HG02798 (cell line): ENCODE results near the gene PHACTR3.

Source experiments
- ATAC-seq: cut with Tn5 transposase; IDR thresholded peaks from one replicate; pipeline ENCODE4 v1.9.1; 2021; ENCODE audit warnings: mild to moderate bottlenecking; ENCODE audit not compliant: unreplicated experiment, poor library complexity

The PHACTR3 gene

GRCh38 chr20:59572515-59572914 lies 31.8 kb upstream of the PHACTR3 start:
- no peak for ATAC-seq

DNA sequence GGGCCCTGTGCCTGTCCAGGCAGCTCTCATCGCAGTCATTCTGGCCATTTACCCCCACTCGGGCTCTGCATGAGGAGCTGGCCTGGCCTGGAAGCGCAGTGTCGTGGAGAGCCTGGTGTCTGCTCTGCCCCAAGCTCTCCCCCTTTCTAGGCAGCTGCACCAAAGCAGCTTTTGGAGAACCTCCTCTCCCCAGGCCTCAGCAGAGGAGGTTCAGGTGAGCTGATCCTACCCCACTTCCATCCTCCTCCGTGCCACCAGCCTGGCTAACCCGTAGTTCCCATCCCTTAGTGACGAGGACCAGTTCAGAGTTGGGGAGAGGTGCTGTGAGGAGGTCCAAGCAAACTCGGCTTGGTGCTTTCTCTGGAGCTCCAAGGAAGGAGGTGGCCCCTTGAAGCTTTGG lies 30.5 kb upstream of the PHACTR3 start:
- ATAC-seq, result no peak

GRCh38 chr20:59574308-59574707 lies 30.0 kb upstream of the PHACTR3 start:
- ATAC-seq, result no peak

GRCh38 chr20:59575216-59575615 lies 29.1 kb upstream of the PHACTR3 start:
- ATAC-seq, result no peak

GRCh38 chr20:59575653-59576052 lies 28.7 kb upstream of the PHACTR3 start:
- no peak for ATAC-seq

- ATAC-seq, result no peak
These were observed 28.0 kb upstream of the PHACTR3 start for GRCh38 chr20:59576216-59576953.

DNA sequence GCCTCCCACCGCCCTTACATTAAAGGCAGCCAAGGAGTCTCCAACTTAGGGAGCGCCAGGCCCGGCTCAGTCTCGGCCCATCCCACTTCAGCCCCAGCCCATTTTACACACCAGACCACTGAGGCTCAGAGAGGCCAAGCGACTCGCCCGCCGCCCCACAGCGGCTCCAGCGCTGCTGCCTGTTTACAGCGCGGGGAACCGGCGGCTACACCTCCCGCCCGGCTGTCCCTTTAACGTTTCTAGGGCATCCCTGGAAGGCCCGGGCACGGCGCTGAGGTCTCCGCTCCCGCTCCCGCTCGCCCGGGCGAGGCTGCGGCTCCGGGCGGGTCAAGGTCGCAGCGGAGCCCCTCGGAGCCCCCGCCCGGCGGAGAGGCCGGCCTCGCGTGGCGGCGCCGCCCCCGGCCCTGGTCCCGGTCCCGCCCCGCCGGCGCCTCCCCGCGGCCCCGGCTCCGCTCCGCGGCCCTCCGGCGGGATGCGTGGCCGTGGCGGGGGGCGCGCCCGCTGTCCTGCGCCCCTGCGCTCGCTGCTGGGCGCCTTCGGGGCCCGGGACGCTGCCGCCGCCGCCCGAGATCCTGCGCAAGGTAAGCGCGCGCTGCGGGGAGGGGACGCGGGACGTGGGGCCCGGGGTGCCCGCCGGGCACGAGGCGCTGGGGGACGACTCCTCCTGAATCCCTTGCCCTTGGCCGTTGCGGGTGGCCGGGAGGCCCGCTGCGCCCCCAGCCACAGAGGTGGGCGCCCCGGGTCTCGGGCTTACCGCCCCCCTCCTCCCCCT lies 27.1 kb upstream of the PHACTR3 start:
- ATAC-seq, result no peak

DNA sequence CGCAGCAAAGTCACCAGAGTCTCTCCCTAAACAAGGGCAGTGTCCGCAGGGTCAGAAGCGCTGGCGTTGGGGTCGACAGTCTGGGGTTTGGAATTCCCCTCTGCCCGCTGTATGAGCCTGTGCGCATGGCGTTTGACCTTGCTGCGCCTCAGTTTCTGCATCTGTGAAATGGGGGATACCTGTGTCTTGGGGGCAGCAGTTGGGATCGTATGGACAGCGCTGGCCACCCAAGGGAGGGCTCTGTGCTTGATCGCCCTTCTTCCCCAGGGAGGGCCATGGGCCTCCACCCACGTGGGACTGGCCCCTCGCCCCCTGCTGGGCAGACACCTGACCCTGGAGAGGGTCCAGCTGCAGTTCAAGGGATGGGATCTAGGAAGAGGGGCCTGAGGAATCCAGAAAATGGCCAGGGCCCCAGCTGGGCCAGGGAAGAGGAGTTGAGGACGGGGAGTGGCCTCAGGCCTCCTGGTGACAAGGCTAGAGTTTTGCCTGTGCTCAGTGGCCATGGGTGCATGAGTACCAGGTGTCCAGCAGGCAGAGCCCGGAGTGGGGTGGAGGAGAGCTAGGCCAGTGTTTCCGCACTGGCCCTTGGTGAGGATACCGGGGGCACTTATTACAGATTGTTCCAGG lies 26.4 kb upstream of the PHACTR3 start:
- no peak for ATAC-seq

- no peak for ATAC-seq
These were observed 25.6 kb upstream of the PHACTR3 start for GRCh38 chr20:59578436-59579403.

GRCh38 chr20:59579404-59580145 lies 24.8 kb upstream of the PHACTR3 start:
- ATAC-seq, result no peak

DNA sequence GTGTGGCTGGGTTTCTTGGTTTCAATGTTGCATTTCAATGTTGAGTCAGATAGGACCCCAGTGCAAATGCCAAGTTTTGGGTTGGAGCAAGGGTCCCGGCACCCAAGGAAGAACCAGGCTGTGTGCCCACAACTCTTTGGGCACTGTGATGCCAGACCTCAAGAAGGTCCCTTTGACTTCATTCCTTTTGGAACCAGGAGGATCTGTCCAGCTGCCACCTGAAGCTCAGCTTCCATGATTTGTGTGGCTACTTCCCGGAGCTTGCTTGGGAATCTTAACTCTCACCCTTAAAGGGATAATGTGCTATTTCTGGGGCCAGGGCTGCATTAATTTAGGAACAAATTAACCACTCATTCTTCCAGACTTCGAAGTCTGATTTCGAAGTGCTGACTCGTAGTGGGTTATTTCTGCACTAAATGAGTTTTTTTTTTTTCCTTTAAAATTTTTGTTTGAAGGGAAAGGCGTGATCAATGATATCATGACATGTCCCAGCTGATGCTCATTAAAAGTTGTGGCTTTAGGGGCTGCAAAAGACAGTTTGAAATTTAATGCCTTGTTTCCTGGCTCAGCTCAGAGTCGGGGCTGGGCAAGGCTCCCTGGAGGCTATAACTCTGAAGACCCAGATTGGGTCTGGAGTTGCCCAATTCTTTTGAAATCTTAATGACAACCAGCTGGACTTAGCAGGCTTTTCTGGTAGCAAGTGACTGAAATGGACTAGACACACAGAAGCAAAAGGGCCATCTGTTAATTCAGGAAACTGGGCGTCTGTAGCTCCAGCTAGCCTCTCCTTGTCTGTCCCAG lies 24.0 kb upstream of the PHACTR3 start:
- ATAC-seq, result no peak

- no peak for ATAC-seq
These were observed 23.3 kb upstream of the PHACTR3 start for GRCh38 chr20:59580991-59581401.

DNA sequence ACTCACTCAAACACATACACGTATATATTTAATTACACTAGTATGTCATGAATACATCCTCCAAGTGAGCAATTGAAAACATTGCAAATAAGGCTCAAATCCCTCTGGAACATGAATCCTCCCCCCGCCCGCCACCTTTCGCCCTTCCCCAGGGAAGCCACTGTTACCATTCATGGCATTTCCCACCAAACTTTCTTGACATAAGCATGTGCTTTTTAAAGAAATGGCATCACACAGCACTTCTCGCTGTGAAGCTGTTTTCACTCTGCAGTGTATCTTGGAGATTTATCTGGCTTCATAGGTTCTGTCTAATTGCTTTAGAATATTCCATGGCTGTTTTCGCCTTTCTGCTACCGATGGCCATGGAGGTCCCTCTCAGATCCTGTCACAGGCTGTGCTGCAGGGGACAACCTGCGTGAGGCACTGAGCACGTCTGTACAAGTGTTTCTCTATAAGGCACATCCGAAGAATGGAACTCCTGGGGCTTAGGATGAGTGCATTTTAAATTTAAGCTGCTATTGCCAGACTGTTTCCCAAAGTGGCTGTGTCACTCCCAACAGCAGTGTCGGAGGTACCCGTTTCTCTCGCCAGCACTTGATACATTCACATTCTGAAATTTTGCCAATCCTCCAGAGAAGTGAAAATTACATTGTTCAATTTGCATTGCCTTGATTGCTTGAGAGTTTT lies 22.2 kb upstream of the PHACTR3 start:
- no peak for ATAC-seq

DNA sequence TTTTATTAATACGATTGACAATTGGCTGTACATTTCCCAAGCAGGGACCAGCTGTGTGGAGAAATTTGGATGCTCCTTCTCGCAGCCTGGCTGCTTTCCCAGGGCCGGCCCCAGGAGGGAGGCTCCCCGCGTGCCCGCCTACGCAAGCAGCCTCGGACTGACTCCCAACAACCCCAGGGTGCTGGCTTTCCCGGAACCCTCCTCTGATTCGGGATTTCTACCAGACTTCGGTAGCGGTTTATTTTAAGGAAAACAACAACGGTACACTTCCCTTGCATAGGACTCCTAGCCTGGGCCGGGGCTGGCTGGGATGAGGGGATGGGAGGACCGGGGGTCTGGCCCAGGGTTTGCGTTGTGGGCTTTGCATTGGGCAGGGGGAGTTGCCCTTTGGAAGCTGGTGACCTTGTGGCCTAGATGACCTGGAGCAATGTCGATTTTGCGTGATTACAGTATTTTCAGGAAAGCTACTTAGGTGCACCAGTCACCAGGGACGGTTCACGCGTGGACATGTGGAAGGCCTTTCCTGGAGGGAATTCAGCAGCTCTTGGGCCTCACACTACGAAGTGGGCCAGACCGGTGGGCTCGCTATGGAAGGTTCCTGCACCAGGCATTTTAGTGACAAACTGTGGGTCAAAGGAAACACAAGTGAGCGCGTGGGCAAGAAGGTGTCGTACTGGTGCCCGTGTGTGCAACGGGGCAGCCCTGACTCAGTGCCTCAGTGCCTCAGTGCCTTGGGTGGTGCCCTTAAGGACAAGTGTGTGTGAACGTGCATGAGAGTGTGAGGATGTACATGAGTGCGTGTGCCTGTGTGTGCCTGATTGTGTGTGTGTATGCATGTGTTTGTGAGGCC lies 20.7 kb upstream of the PHACTR3 start:
- no peak for ATAC-seq

- ATAC-seq, result no peak
These were observed 19.9 kb upstream of the PHACTR3 start for GRCh38 chr20:59584278-59584925.

GRCh38 chr20:59585714-59586409 lies 18.5 kb upstream of the PHACTR3 start:
- ATAC-seq, result no peak
